MCF 10A (cell line): ENCODE measurements around the gene GALNT7. TPM values are rescaled to one million over a fixed set of nuclear protein-coding genes. Genes with fewer than 3 reads are reported as not detected.

Experiments used
- BruUV-seq: library from RNA; stranded (reverse); fragments of 400-500 nt; replicated peaks from 2 replicates; lab custom pipeline; 2021; lab: Mats Ljungman, UMichigan
- CTCF ChIA-PET: fragments of 300-600 bp; sonication (Branson Sonifier 250); formaldehyde crosslinking; extraction: SDS; loops from one replicate; lab custom pipeline; 2021; ENCODE audit warnings: antibody characterized with exemption, inconsistent platforms; lab: Yijun Ruan, JAX
- POLR2A ChIA-PET: fragments of 300-600, 350-650 bp; sonication (Branson Sonifier 250); formaldehyde crosslinking; extraction: SDS; loops from one replicate; lab custom pipeline; 2020; ENCODE audit warnings: antibody characterized with exemption, inconsistent platforms; lab: Yijun Ruan, JAX
- DNase-seq: peaks from one replicate; pipeline ENCODE4 v3.0.0-alpha.2; 2018; ENCODE audit not compliant: unreplicated experiment
- H3K27ac Mint-ChIP-seq: one replicate; pipeline ENCODE4 v1.8.0; 2022; ENCODE audit warnings: mild to moderate bottlenecking, low read depth, mixed read lengths; ENCODE audit not compliant: unreplicated experiment
- H3K27me3 Mint-ChIP-seq: one replicate; pipeline ENCODE4 v1.8.0; 2022; ENCODE audit warnings: mixed read lengths; ENCODE audit not compliant: insufficient read depth, unreplicated experiment
- H3K36me3 Mint-ChIP-seq: one replicate; pipeline ENCODE4 v1.8.0; 2022; ENCODE audit warnings: mild to moderate bottlenecking, moderate library complexity, mixed read lengths; ENCODE audit not compliant: insufficient read depth, unreplicated experiment
- H3K4me1 Mint-ChIP-seq: one replicate; pipeline ENCODE4 v1.8.0; 2022; ENCODE audit warnings: mixed read lengths; ENCODE audit not compliant: insufficient read depth, unreplicated experiment
- H3K4me3 Mint-ChIP-seq: one replicate; pipeline ENCODE4 v1.8.0; 2022; ENCODE audit warnings: mild to moderate bottlenecking, moderate library complexity, mixed read lengths; ENCODE audit not compliant: unreplicated experiment
- H3K9me3 Mint-ChIP-seq: one replicate; pipeline ENCODE4 v1.8.0; 2022; ENCODE audit warnings: mixed read lengths; ENCODE audit not compliant: unreplicated experiment
- CTCF ChIP-seq: fragments of 200-600 bp; IDR thresholded peaks from one replicate; pipeline ENCODE4 v1.8.0; 2022; ENCODE audit warnings: antibody characterized with exemption, mild to moderate bottlenecking; ENCODE audit not compliant: unreplicated experiment
- intact Hi-C: fragments of 100-400 bp; cut with micrococcal nuclease; formaldehyde crosslinking; loops from 2 replicates; pipeline ENCODE4 v1.14.1; 2022
- microRNA-seq: library from miRNA; unstranded; fragments of <30 nt; microRNA quantifications from one replicate; pipeline ENCODE4 v1.2.0, GENCODE V29; 2022
- total RNA-seq: library from RNA; stranded (reverse); gene quantifications from 2 replicates; pipeline ENCODE4 v1.2.3, GENCODE V29; 2022

The GALNT7 gene
- total RNA-seq, 1 experiment from 2014 or later, result 13.7 TPM

GRCh38 chr4:173370130-173370476 is 201.5 kb downstream of the GALNT7 start:
- intact Hi-C loops, result no loop called here
- no peak for DNase-seq
- TF ChIP-seq CTCF, result no peak
- Mint-ChIP-seq H3K9me3 (no peaks in the 10 kb centered on the region), H3K36me3 (peaks cover 12% of the 10 kb centered on the region), H3K27ac (peak overlapping the region; percentile 96), H3K4me3 (peak overlapping the region; percentile 96), H3K27me3 (no peaks in the 10 kb centered on the region), H3K4me1 (peaks cover 20% of the 10 kb centered on the region)
- POLR2A ChIA-PET, result interaction anchor here (0.7 to 13.1 kb wide), 20 partner anchors 8 to 912 kb away, joined by 3 to 824 read pairs (median 6); partner anchors contain the start of genes GALNT7 and HMGB2
- BruUV-seq, result no TSS peak
- CTCF ChIA-PET, result interaction anchor here (0.7 to 6.5 kb wide), 6 partner anchors 37 to 357 kb away, joined by 3 to 63 read pairs (median 6); partner anchors contain the start of gene HMGB2

- TSS peak; percentile 16 for BruUV-seq
- CTCF ChIA-PET, result interaction anchor here (0.6 to 6.5 kb wide), 6 partner anchors 38 to 698 kb away, joined by 3 to 63 read pairs (median 6); partner anchors contain the start of gene HMGB2
- no peak for TF ChIP-seq CTCF
- H3K27ac Mint-ChIP-seq, result peak within 1 kb of the TSS; percentile 96
- H3K4me1 Mint-ChIP-seq, result peaks cover 20% of the 10 kb centered on the region
- POLR2A ChIA-PET, result interaction anchor here (0.6 to 13.1 kb wide), 20 partner anchors 7 to 1189 kb away, joined by 3 to 824 read pairs (median 6); partner anchors contain the start of genes GALNT7 and HMGB2
- DNase-seq, result peak; percentile 98
- intact Hi-C loops, result no loop called here
- no peaks in the 10 kb centered on the region for H3K27me3 Mint-ChIP-seq
- no peaks in the 10 kb centered on the region for H3K9me3 Mint-ChIP-seq
- H3K4me3 Mint-ChIP-seq, result peak within 1 kb of the TSS; percentile 96
- H3K36me3 Mint-ChIP-seq, result peaks cover 12% of the 10 kb centered on the region
These were observed 202.1 kb downstream of the GALNT7 start, which contains the start of gene SAP30 for GRCh38 chr4:173370477-173371291. SAP30 (plus strand) TSS chr4:173370954; CDS start chr4:173371183, 229 bp downstream.

- Mint-ChIP-seq H3K36me3 (peaks cover 12% of the 10 kb centered on the region), H3K9me3 (no peaks in the 10 kb centered on the region), H3K27ac (peak overlapping the region; percentile 96), H3K27me3 (no peaks in the 10 kb centered on the region), H3K4me3 (peak overlapping the region; percentile 96), H3K4me1 (peaks cover 20% of the 10 kb centered on the region)
- peak; percentile 68 for DNase-seq
- no TSS peak for BruUV-seq
- ChIA-PET POLR2A (interaction anchor here (0.6 to 13.1 kb wide), 19 partner anchors 11 to 912 kb away, joined by 3 to 824 read pairs (median 5); partner anchors contain the start of genes CEP44, FBXO8 and HMGB2), CTCF (interaction anchor here (0.6 to 6.5 kb wide), 7 partner anchors 38 to 106 kb away, joined by 3 to 63 read pairs (median 4); partner anchors contain the start of gene HMGB2)
- TF ChIP-seq CTCF, result no peak
- intact Hi-C loops, result no loop called here
These were observed 202.9 kb downstream of the GALNT7 start for GRCh38 chr4:173371292-173372192.

Small RNA genes lying within 50 kb of the gene (microRNA-seq; reads per million reads assigned to microRNA genes)
- 0.79 reads per million for gene MIR548T

Other genes with a start within 250 kb of the GALNT7 start
- 124 and 176 TPM in 2 replicates for gene HMGB2, start 165.5 kb downstream of the GALNT7 start, total RNA-seq
- gene SAP30, start 202.1 kb downstream of the GALNT7 start, total RNA-seq, result 17.6 and 30.6 TPM in 2 replicates
- not detected in 2 replicates for gene SCRG1, start 230.3 kb downstream of the GALNT7 start, total RNA-seq